HepG2 (cell line): Measurements from ENCODE around the gene PRMT7. TPM values are rescaled to one million over a fixed set of nuclear protein-coding genes. Genes with fewer than 3 reads are reported as not detected.
A peak's percentile ranks its signal among the peaks of the same experiment; 100 is the strongest.

ENCODE experiments used
- AGO1 ChIP-seq: fragments of 200-400 bp; formaldehyde crosslinking; IDR thresholded peaks from 2 replicates; pipeline ENCODE4 v1.6.1; 2017; ENCODE audit warnings: mild to moderate bottlenecking, low read depth, low read length, moderate library complexity; ENCODE audit not compliant: poor library complexity, severe bottlenecking
- CBX1 ChIP-seq: IDR thresholded peaks from one replicate; pipeline ENCODE4 v1.6.1; 2016; ENCODE audit warnings: antibody characterized with exemption, low read depth
- CC2D1A ChIP-seq: sonication (generic); formaldehyde crosslinking; IDR thresholded peaks from 2 replicates; pipeline ENCODE4 v1.8.1; 2023; ENCODE audit warnings: mild to moderate bottlenecking, missing genetic modification reagents
- EZH2 ChIP-seq: conservative IDR thresholded peaks from 2 replicates; pipeline ENCODE4 v1.6.1; 2012; ENCODE audit warnings: mild to moderate bottlenecking, low read depth, low read length, moderate library complexity
- FIP1L1 ChIP-seq: fragments of 200-400 bp; formaldehyde crosslinking; IDR thresholded peaks from 2 replicates; pipeline ENCODE4 v1.6.1; 2018; ENCODE audit warnings: low read depth, mild to moderate bottlenecking, low read length, moderate library complexity, borderline replicate concordance; ENCODE audit not compliant: insufficient read depth
- HDAC1 ChIP-seq: sonication (generic); formaldehyde crosslinking; IDR thresholded peaks from 2 replicates; pipeline ENCODE4 v1.5.1; 2020; ENCODE audit warnings: mild to moderate bottlenecking, missing genetic modification reagents
- JUN ChIP-seq: sonication (generic); formaldehyde crosslinking; IDR thresholded peaks from 2 replicates; pipeline ENCODE4 v1.4.0; 2020; ENCODE audit warnings: mild to moderate bottlenecking, missing genetic modification reagents
- KAT2B ChIP-seq: fragments of 150-350 bp; IDR thresholded peaks from 2 replicates; pipeline ENCODE4 v1.6.1; 2014; ENCODE audit warnings: low read depth, low read length, borderline replicate concordance
- KDM2A ChIP-seq: sonication (generic); formaldehyde crosslinking; IDR thresholded peaks from 2 replicates; pipeline ENCODE4 v1.4.0; 2020; ENCODE audit warnings: low read depth, missing genetic modification reagents, borderline replicate concordance
- MIXL1 ChIP-seq: IDR thresholded peaks from 2 replicates; pipeline ENCODE4 v1.6.1; 2016
- NCOA1 ChIP-seq: sonication (generic); formaldehyde crosslinking; IDR thresholded peaks from 2 replicates; pipeline ENCODE4 v1.9.0; 2021; ENCODE audit warnings: missing genetic modification reagents
- NFE2 ChIP-seq: sonication (generic); formaldehyde crosslinking; IDR thresholded peaks from 2 replicates; pipeline ENCODE4 v1.4.0; 2020; ENCODE audit warnings: missing genetic modification reagents
- ONECUT2 ChIP-seq: sonication (generic); formaldehyde crosslinking; IDR thresholded peaks from 2 replicates; pipeline ENCODE4 v1.4.0; 2020; ENCODE audit warnings: missing genetic modification reagents
- REXO4 ChIP-seq: sonication (generic); formaldehyde crosslinking; IDR thresholded peaks from 2 replicates; pipeline ENCODE4 v1.8.0; 2022; ENCODE audit warnings: missing genetic modification reagents, mild to moderate bottlenecking, borderline replicate concordance
- TBL1XR1 ChIP-seq: fragments of 150-350 bp; IDR thresholded peaks from 2 replicates; pipeline ENCODE4 v1.6.1; 2014; ENCODE audit warnings: borderline replicate concordance, low read length; ENCODE audit not compliant: partially characterized antibody
- THAP11 ChIP-seq: IDR thresholded peaks from 2 replicates; pipeline ENCODE4 v1.6.1; 2016; ENCODE audit warnings: missing biosample characterization, missing genetic modification reagents
- ZBTB42 ChIP-seq: sonication (generic); formaldehyde crosslinking; IDR thresholded peaks from 2 replicates; pipeline ENCODE4 v1.5.0; 2020; ENCODE audit warnings: mild to moderate bottlenecking, missing genetic modification reagents
- ZBTB7A ChIP-seq: sonication (generic); formaldehyde crosslinking; IDR thresholded peaks from 2 replicates; pipeline ENCODE4 v1.8.0; 2022; ENCODE audit warnings: mild to moderate bottlenecking, missing genetic modification reagents
- ZNF121 ChIP-seq: sonication (generic); formaldehyde crosslinking; IDR thresholded peaks from 2 replicates; pipeline ENCODE4 v1.5.0; 2020; ENCODE audit warnings: mild to moderate bottlenecking, missing genetic modification reagents
- ZNF17 ChIP-seq: sonication (generic); formaldehyde crosslinking; IDR thresholded peaks from 2 replicates; pipeline ENCODE4 v1.5.0; 2020; ENCODE audit warnings: mild to moderate bottlenecking, missing genetic modification reagents
- ZNF180 ChIP-seq: sonication (generic); formaldehyde crosslinking; IDR thresholded peaks from 2 replicates; pipeline ENCODE4 v1.4.0; 2020; ENCODE audit warnings: low read depth, missing genetic modification reagents, borderline replicate concordance
- ZNF207 ChIP-seq: fragments of 450-650 bp; IDR thresholded peaks from 2 replicates; pipeline ENCODE4 v1.6.1; 2016; ENCODE audit warnings: antibody characterized with exemption, borderline replicate concordance
- ZNF260 ChIP-seq: sonication (generic); formaldehyde crosslinking; IDR thresholded peaks from 2 replicates; pipeline ENCODE4 v1.4.0; 2020; ENCODE audit warnings: missing genetic modification reagents, low read depth, mild to moderate bottlenecking, borderline replicate concordance
- ZNF264 ChIP-seq: sonication (generic); formaldehyde crosslinking; IDR thresholded peaks from 2 replicates; pipeline ENCODE4 v1.4.0; 2020; ENCODE audit warnings: missing genetic modification reagents
- ZNF282 ChIP-seq: fragments of 450-650 bp; IDR thresholded peaks from 2 replicates; pipeline ENCODE4 v1.6.1; 2018; ENCODE audit not compliant: partially characterized antibody
- ZNF343 ChIP-seq: sonication (generic); formaldehyde crosslinking; IDR thresholded peaks from 2 replicates; pipeline ENCODE4 v1.4.0; 2020; ENCODE audit warnings: mild to moderate bottlenecking, missing genetic modification reagents
- ZNF383 ChIP-seq: sonication (generic); formaldehyde crosslinking; IDR thresholded peaks from 2 replicates; pipeline ENCODE4 v1.4.0; 2020; ENCODE audit warnings: missing genetic modification reagents, mild to moderate bottlenecking, borderline replicate concordance
- ZNF644 ChIP-seq: IDR thresholded peaks from 2 replicates; pipeline ENCODE4 v1.6.1; 2016; ENCODE audit warnings: low read depth
- ZNF780A ChIP-seq: sonication (generic); formaldehyde crosslinking; IDR thresholded peaks from 2 replicates; pipeline ENCODE4 v1.8.0; 2022; ENCODE audit warnings: mild to moderate bottlenecking, missing genetic modification reagents, moderate library complexity
- polyA plus RNA-seq, 8 experiments: library from polyadenylated mRNA; depleted of rRNA in 3 of 8; stranded (reverse) in 7 of 8; unstranded in 1 of 8; fragments of >200 nt; fragmentation: Illumina TruSeq in 4 of 8; extraction: Trizol in 4 of 8; gene quantifications; 2 replicates each; pipeline versions ENCODE4 v1.2.1 to v1.2.3, GENCODE V29; 2011 to 2016; ENCODE audit warnings: low read depth in 4 of 8, missing spikeins in 1 of 8, mixed read lengths in 1 of 8; ENCODE audit not compliant: insufficient read depth in 1 of 8
- total RNA-seq, 5 experiments: library from RNA; depleted of rRNA; stranded (reverse); fragments of >200 nt; fragmentation: Illumina TruSeq; extraction: Trizol; gene quantifications; 2 replicates each; pipeline ENCODE4 v1.2.3, GENCODE V29; 2016; ENCODE audit warnings: low read depth in 1 of 5
- TF ChIP-seq, protein P1 (sequence below): sonication (generic); formaldehyde crosslinking; IDR thresholded peaks from 2 replicates; pipeline ENCODE4 v1.5.0; 2020; ENCODE audit warnings: missing genetic modification reagents, mild to moderate bottlenecking, borderline replicate concordance
- TF ChIP-seq, protein P2 (sequence below): sonication (generic); formaldehyde crosslinking; IDR thresholded peaks from 2 replicates; pipeline ENCODE4 v1.5.0; 2020; ENCODE audit warnings: missing genetic modification reagents
- TF ChIP-seq, protein P3 (sequence below): sonication (generic); formaldehyde crosslinking; IDR thresholded peaks from 2 replicates; pipeline ENCODE4 v1.5.0; 2020; ENCODE audit warnings: missing genetic modification reagents

The PRMT7 gene
- total and polyA plus RNA-seq, 2 of the 13 experiments (the other 11 are each of a cell fraction or from before 2014, with no cell fraction given) = 47.5 to 55.0 TPM

DNA sequence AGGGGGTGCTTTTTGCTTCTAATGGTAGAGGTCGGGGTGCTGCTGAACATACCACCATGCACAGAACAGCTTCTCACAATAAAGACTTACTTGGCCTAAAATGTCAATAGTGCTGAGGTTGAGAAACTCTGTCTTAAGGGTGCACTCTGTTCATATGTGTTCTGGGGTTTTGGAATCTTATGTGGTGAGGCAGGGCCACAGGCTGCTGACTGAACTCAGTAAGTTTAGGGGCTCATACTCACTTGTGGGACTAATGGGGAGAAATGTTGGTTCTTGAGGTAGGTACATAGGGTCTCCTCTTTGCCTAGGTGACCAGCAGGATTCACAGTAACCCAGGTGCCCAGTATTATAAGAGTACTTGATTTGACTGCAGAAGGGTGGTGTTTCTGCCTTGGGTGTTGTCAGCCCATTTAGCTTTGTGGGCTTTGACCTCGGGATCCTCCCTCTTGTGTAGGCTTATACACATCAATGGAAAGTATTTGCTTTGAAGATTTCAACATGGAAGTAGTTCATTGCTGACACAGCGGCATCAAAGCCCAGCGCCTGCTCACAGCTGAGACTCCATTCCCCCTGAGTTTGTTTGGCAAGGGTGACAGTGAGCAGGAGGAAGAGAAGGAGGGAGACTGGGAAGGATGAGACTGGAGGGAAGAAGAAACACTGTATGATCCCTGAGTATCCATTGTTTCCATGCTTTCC, 29.3 kb upstream of the PRMT7 start (continued):
- TF ChIP-seq, protein P1, sequence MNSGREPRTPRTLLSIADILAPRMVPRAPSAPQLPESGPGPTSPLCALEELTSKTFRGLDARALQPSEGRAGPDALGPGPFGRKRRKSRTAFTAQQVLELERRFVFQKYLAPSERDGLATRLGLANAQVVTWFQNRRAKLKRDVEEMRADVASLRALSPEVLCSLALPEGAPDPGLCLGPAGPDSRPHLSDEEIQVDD = no peak
- TF ChIP-seq NCOA1 (CRISPR knock-in tag) (no peak), FIP1L1 (no peak), THAP11 (CRISPR knock-in tag) (peak; percentile 75), ZNF207 (no peak), EZH2 (no peak), ZBTB7A (CRISPR knock-in tag) (peak; percentile 67; the same call in 1 of the 2 replicates), TBL1XR1 (no peak), ZNF780A (no peak), ZNF180 (CRISPR knock-in tag) (no peak), HDAC1 (peak; percentile 94), ZBTB42 (CRISPR knock-in tag) (no peak), MIXL1 (CRISPR knock-in tag) (peak; percentile 82), ZNF17 (no peak), ZNF260 (CRISPR knock-in tag) (no peak), ZNF383 (CRISPR knock-in tag) (no peak), ZNF121 (peak; percentile 60; the same call in 1 of the 2 replicates), JUN (CRISPR knock-in tag) (peak; percentile 94), NFE2 (CRISPR knock-in tag) (no peak), ZNF343 (CRISPR knock-in tag) (no peak), AGO1 (no peak), KDM2A (CRISPR knock-in tag) (0 out of 2 replicates have a peak, but pooled peaks have one; percentile 54), CBX1 (no peak), ZNF644 (peak; percentile 84), KAT2B (no peak), ZNF264 (CRISPR knock-in tag) (peak; percentile 71; the same call in 1 of the 2 replicates), ONECUT2 (CRISPR knock-in tag) (no peak), ZNF282 (no peak), CC2D1A (CRISPR knock-in tag) (no peak), REXO4 (no peak)
- TF ChIP-seq, protein P2, sequence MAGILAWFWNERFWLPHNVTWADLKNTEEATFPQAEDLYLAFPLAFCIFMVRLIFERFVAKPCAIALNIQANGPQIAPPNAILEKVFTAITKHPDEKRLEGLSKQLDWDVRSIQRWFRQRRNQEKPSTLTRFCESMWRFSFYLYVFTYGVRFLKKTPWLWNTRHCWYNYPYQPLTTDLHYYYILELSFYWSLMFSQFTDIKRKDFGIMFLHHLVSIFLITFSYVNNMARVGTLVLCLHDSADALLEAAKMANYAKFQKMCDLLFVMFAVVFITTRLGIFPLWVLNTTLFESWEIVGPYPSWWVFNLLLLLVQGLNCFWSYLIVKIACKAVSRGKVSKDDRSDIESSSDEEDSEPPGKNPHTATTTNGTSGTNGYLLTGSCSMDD (CRISPR knock-in tag) = no peak
- TF ChIP-seq, protein P3, sequence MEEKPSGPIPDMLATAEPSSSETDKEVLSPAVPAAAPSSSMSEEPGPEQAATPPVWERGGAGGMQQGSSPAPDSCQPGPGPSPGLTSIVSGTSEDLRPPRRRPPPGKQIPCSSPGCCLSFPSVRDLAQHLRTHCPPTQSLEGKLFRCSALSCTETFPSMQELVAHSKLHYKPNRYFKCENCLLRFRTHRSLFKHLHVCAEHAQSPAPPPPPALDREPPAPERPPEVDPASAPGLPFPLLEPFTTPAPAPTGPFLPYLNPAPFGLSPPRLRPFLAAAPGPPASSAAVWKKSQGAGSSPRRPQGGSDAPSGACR (CRISPR knock-in tag) = no peak
